HEK293 (cell line): ENCODE data around the gene LMCD1.

Source experiments
- CTCF ChIA-PET: fragments of 350-600 bp; formaldehyde crosslinking; extraction: SDS; loops from one replicate; lab custom pipeline; 2021; ENCODE audit warnings: antibody characterized with exemption; lab: Yijun Ruan, JAX
- POLR2A ChIA-PET: fragments of 300-600 bp; formaldehyde crosslinking; extraction: SDS; loops from one replicate; lab custom pipeline; 2020; ENCODE audit warnings: antibody characterized with exemption, inconsistent platforms; lab: Yijun Ruan, JAX
- H3K27ac ChIP-seq: fragments of 200-500 bp; sonication (Bioruptor generic); 2 replicates; pipeline ENCODE4 v1.5.1; 2014; ENCODE audit warnings: low read depth, low read length, control low read depth, inconsistent platforms; ENCODE audit errors: extremely low read depth
- H3K36me3 ChIP-seq, 2 experiments: fragments of 200-500 bp in 1 of 2; sonication (Bioruptor generic) in 1 of 2; 1 replicate in 1 of 2; 2 replicates in 1 of 2; pipeline ENCODE4 v1.5.1; 2014 to 2017; ENCODE audit warnings: inconsistent platforms in 2 of 2, low read length in 2 of 2; ENCODE audit not compliant: control insufficient read depth in 2 of 2, insufficient read depth in 1 of 2
- H3K4me1 ChIP-seq: fragments of 200-500 bp; sonication (Bioruptor generic); 2 replicates; pipeline ENCODE4 v1.5.1; 2014; ENCODE audit warnings: mild to moderate bottlenecking, low read length, inconsistent platforms; ENCODE audit not compliant: control insufficient read depth, insufficient read depth
- H3K4me3 ChIP-seq: 2 replicates; pipeline ENCODE4 v1.5.1; 2011; ENCODE audit warnings: low read depth, mild to moderate bottlenecking, control low read depth, low read length, moderate library complexity
- H3K9me3 ChIP-seq: fragments of 200-500 bp; sonication (Bioruptor generic); 2 replicates; pipeline ENCODE4 v1.5.1; 2014; ENCODE audit warnings: low read depth, low read length, inconsistent platforms; ENCODE audit not compliant: control insufficient read depth, insufficient read depth
- HOXC10 ChIP-seq: sonication (generic); formaldehyde crosslinking; IDR thresholded peaks from 2 replicates; pipeline ENCODE4 v1.8.1; 2023; ENCODE audit warnings: mild to moderate bottlenecking, missing genetic modification reagents
- HOXD13 ChIP-seq: sonication (generic); formaldehyde crosslinking; IDR thresholded peaks from 2 replicates; pipeline ENCODE4 v1.8.0; 2022; ENCODE audit warnings: missing genetic modification reagents, borderline replicate concordance
- IKZF3 ChIP-seq: fragments of 450-650 bp; IDR thresholded peaks from 2 replicates; pipeline ENCODE4 v1.5.0; 2018; ENCODE audit warnings: missing biosample characterization, mild to moderate bottlenecking, missing genetic modification characterization, moderate library complexity
- REPIN1 ChIP-seq: fragments of 450-650 bp; formaldehyde crosslinking; IDR thresholded peaks from 2 replicates; pipeline ENCODE4 v1.5.1; 2017; ENCODE audit warnings: missing biosample characterization, missing genetic modification characterization, low read depth
- SALL2 ChIP-seq: fragments of 450-650 bp; formaldehyde crosslinking; IDR thresholded peaks from 2 replicates; pipeline ENCODE4 v1.5.0; 2017; ENCODE audit warnings: missing biosample characterization, mild to moderate bottlenecking, missing genetic modification characterization, borderline replicate concordance
- SP3 ChIP-seq: fragments of 450-650 bp; formaldehyde crosslinking; IDR thresholded peaks from 2 replicates; pipeline ENCODE4 v1.5.1; 2016; ENCODE audit warnings: missing biosample characterization, missing genetic modification characterization
- ZIC2 ChIP-seq: fragments of 450-650 bp; formaldehyde crosslinking; IDR thresholded peaks from 2 replicates; pipeline ENCODE4 v1.5.1; 2016; ENCODE audit warnings: missing biosample characterization, missing genetic modification characterization
- ZNF202 ChIP-seq: fragments of 450-650 bp; formaldehyde crosslinking; IDR thresholded peaks from 2 replicates; pipeline ENCODE4 v1.5.1; 2016; ENCODE audit warnings: missing biosample characterization, missing genetic modification characterization, borderline replicate concordance
- ZNF280C ChIP-seq: fragments of 450-650 bp; formaldehyde crosslinking; IDR thresholded peaks from 2 replicates; pipeline ENCODE4 v1.5.1; 2016; ENCODE audit warnings: missing biosample characterization, missing genetic modification characterization
- ZNF48 ChIP-seq: fragments of 450-650 bp; formaldehyde crosslinking; IDR thresholded peaks from 2 replicates; pipeline ENCODE4 v1.5.1; 2016; ENCODE audit warnings: missing biosample characterization, missing genetic modification characterization
- ZNF513 ChIP-seq: fragments of 450-650 bp; IDR thresholded peaks from 2 replicates; pipeline ENCODE4 v1.5.1; 2018; ENCODE audit warnings: missing biosample characterization, missing genetic modification characterization
- ZNF521 ChIP-seq: fragments of 450-650 bp; formaldehyde crosslinking; IDR thresholded peaks from 2 replicates; pipeline ENCODE4 v1.5.1; 2017; ENCODE audit warnings: missing biosample characterization, mild to moderate bottlenecking, missing genetic modification characterization
- ZNF600 ChIP-seq: fragments of 450-650 bp; formaldehyde crosslinking; IDR thresholded peaks from 2 replicates; pipeline ENCODE4 v1.5.1; 2016; ENCODE audit warnings: missing biosample characterization, missing genetic modification characterization
- ZNF660 ChIP-seq: fragments of 450-650 bp; IDR thresholded peaks from 2 replicates; pipeline ENCODE4 v1.5.1; 2018; ENCODE audit warnings: missing biosample characterization, mild to moderate bottlenecking, missing genetic modification characterization
- ZNF76 ChIP-seq: fragments of 450-650 bp; formaldehyde crosslinking; IDR thresholded peaks from 2 replicates; pipeline ENCODE4; 2016; ENCODE audit warnings: low read depth, missing biosample characterization, missing genetic modification characterization, borderline replicate concordance
- ZSCAN4 ChIP-seq: fragments of 450-650 bp; formaldehyde crosslinking; IDR thresholded peaks from 2 replicates; pipeline ENCODE4 v1.5.1; 2017; ENCODE audit warnings: missing biosample characterization, missing genetic modification characterization

LMCD1 gene

GRCh38 chr3:8556473-8556869, 54.8 kb downstream of the LMCD1 start:
- peaks cover 0 to 21% of the 10 kb centered on the region in 2 experiments; a peak in 2 of 3 replicates for H3K36me3 ChIP-seq
- ChIA-PET CTCF (no interaction called here), POLR2A (no interaction called here)
- TF ChIP-seq ZNF280C (tag by site-specific recombination) (no peak), REPIN1 (no peak), ZNF76 (no peak), HOXD13 (CRISPR knock-in tag) (no peak), ZNF660 (tag by site-specific recombination) (no peak)
- H3K27ac ChIP-seq, result no peak overlapping the region
- H3K9me3 ChIP-seq, result no peaks in the 10 kb centered on the region
- peaks cover 11% of the 10 kb centered on the region for H3K4me1 ChIP-seq
- H3K4me3 ChIP-seq, result no peak overlapping the region

- ChIA-PET POLR2A (no interaction called here), CTCF (interaction anchor here (1.2 kb wide), 1 partner anchor 115 kb away, joined by 9 read pairs; no protein-coding TSS in a partner anchor)
- H3K36me3 ChIP-seq, result peaks cover 0 to 13% of the 10 kb centered on the region in 2 experiments; a peak in 2 of 3 replicates
- TF ChIP-seq IKZF3 (no peak), ZNF600 (no peak), ZIC2 (tag by site-specific recombination) (no peak), SP3 (tag by site-specific recombination) (no peak), ZNF48 (tag by site-specific recombination) (no peak), ZNF202 (tag by site-specific recombination) (no peak), SALL2 (tag by site-specific recombination) (no peak), HOXC10 (CRISPR knock-in tag) (no peak), ZSCAN4 (tag by site-specific recombination) (no peak), ZNF521 (tag by site-specific recombination) (no peak)
- H3K4me1 ChIP-seq, result peaks cover 11% of the 10 kb centered on the region
- no peak overlapping the region for H3K4me3 ChIP-seq
- H3K9me3 ChIP-seq, result no peaks in the 10 kb centered on the region
- no peak overlapping the region for H3K27ac ChIP-seq
These were observed 55.7 kb downstream of the LMCD1 start for GRCh38 chr3:8557298-8557697.

- ChIA-PET POLR2A (no interaction called here), CTCF (no interaction called here)
- Histone ChIP-seq H3K9me3 (no peaks in the 10 kb centered on the region), H3K4me1 (peaks cover 11% of the 10 kb centered on the region), H3K4me3 (no peak overlapping the region), H3K27ac (no peak overlapping the region), H3K36me3 (peaks cover 0 to 12% of the 10 kb centered on the region in 2 experiments; a peak in 2 of 3 replicates)
- no peak for TF ChIP-seq ZNF513 (tag by site-specific recombination)
These were observed 57.0 kb downstream of the LMCD1 start for GRCh38 chr3:8558645-8559044.
